Spleen (tissue), 11 donors: ENCODE data around the gene C14orf132. TPM values are rescaled to one million over a fixed set of nuclear protein-coding genes. Genes with fewer than 3 reads are reported as not detected.

ENCODE experiments used
- DNase-seq: peaks from one replicate; pipeline ENCODE4 v3.0.0-alpha.2; 2020
- H3K27ac ChIP-seq, 8 donors: fragments of 200-600 bp; sonication (generic) in 7 of 8; 1 replicate in 4 of 8; 2 replicates in 4 of 8; pipeline versions ENCODE4 v1.5.0 to v1.8.0; 2016 to 2021; ENCODE audit warnings: inconsistent platforms in 4 of 8, mild to moderate bottlenecking in 4 of 8, moderate library complexity in 1 of 8
- H3K27me3 ChIP-seq, 7 donors: fragments of 200-600 bp; sonication (generic) in 6 of 7; replicated peaks in 1 of 7; 1 replicate in 4 of 7; 2 replicates in 3 of 7; pipeline versions ENCODE4 v1.5.0 to v1.8.0; 2016 to 2021; ENCODE audit warnings: inconsistent platforms in 3 of 7, mild to moderate bottlenecking in 1 of 7
- H3K36me3 ChIP-seq, 6 donors: fragments of 200-600 bp; sonication (generic) in 5 of 6; 1 replicate in 4 of 6; 2 replicates in 2 of 6; pipeline versions ENCODE4 v1.5.0 to v1.8.0; 2016 to 2021; ENCODE audit warnings: inconsistent platforms in 2 of 6
- H3K4me1 ChIP-seq, 6 donors: fragments of 200-600 bp; sonication (generic) in 5 of 6; 1 replicate in 3 of 6; 2 replicates in 3 of 6; pipeline versions ENCODE4 v1.5.0 to v1.8.0; 2016 to 2021; ENCODE audit warnings: inconsistent platforms in 3 of 6
- H3K4me3 ChIP-seq, 8 donors: fragments of 200-600 bp; sonication (generic) in 7 of 8; 1 replicate in 4 of 8; 2 replicates in 4 of 8; pipeline versions ENCODE4 v1.5.0 to v1.8.0; 2016 to 2021; ENCODE audit warnings: inconsistent platforms in 4 of 8, mild to moderate bottlenecking in 4 of 8, moderate library complexity in 2 of 8
- H3K9me3 ChIP-seq, 8 donors: fragments of 200-600 bp; sonication (generic) in 7 of 8; 1 replicate in 4 of 8; 2 replicates in 4 of 8; pipeline versions ENCODE4 v1.5.0 to v1.8.0; 2016 to 2021; ENCODE audit warnings: inconsistent platforms in 4 of 8
- CTCF ChIP-seq, 11 experiments: fragments of 200-600 bp in 7 of 11; fragments of 450-650 bp in 4 of 11; sonication (generic) in 4 of 11; IDR thresholded peaks in 8 of 11; conservative IDR thresholded peaks in 3 of 11; 1 replicate in 7 of 11; 2 replicates in 4 of 11; pipeline versions ENCODE4 v1.4.0 to v1.8.0; 2016 to 2021; ENCODE audit warnings: antibody characterized with exemption in 11 of 11, inconsistent platforms in 4 of 11, mild to moderate bottlenecking in 1 of 11
- POLR2A ChIP-seq, 3 donors: fragments of 450-650 bp; IDR thresholded peaks; one replicate each; pipeline ENCODE4 v1.5.1; 2017; ENCODE audit warnings: antibody characterized with exemption in 3 of 3, mild to moderate bottlenecking in 1 of 3
- POLR2AphosphoS5 ChIP-seq, 3 donors: sonication (generic); formaldehyde crosslinking; IDR thresholded peaks; one replicate each; pipeline ENCODE4 v1.5.1; 2017; ENCODE audit warnings: antibody characterized with exemption in 3 of 3
- WGBS, 5 donors: extraction: QIAGEN DNeasy Blood & Tissue Kit in 3 of 5; methylation state at CpG; one replicate each; pipeline versions ENCODE4 v1.1.5 to v1.1.7; 2013 to 2018; 5-methylcytosine and 5-hydroxymethylcytosine counted together
- intact Hi-C: fragments of 100-400 bp; cut with DNase I; formaldehyde crosslinking; loops from one replicate; pipeline ENCODE4 v1.15.0; 2023; ENCODE audit warnings: low total_unique reads
- polyA plus RNA-seq, 3 donors: library from polyadenylated mRNA; stranded (reverse); fragments of 200-250 nt; gene quantifications; one replicate each; pipeline ENCODE4 v1.2.1, GENCODE V29; 2013
- small RNA-seq, 4 donors: library from RNA; depleted of rRNA; stranded (forward); fragments of <200 nt; gene quantifications; one replicate each; pipeline ENCODE3, GENCODE V24; 2016
- total RNA-seq, 7 donors: library from RNA; depleted of rRNA in 3 of 7; stranded (reverse); fragments of >200 nt in 3 of 7; fragmentation: NEBNext Ultra II Directional in 4 of 7; extraction: Animal tissue kit (Norgen Biotek cat#: 25700) in 4 of 7; gene quantifications; one replicate each; pipeline versions ENCODE4 v1.1.0 to v1.2.1, GENCODE V29; 2016 to 2021
- donor health status: healthy with polysubstance abuse.
- donor health status: DM: no; HTN: no; CAD: no; lungs with moderate emphysema.
- donor health status: DM: no; HTN: no; CAD: no.
- donor health status: Bipolar disorder and iron deficiency.
- donor health status: healthy.
- donor health status: DM: no; HTN: no; CAD: no.
- donor health status: DM: yes; HTN: yes; CAD: no.

C14orf132 gene
- total and polyA plus RNA-seq, 10 donors: 1.8 to 16.4 (median 7.8) TPM

GRCh38 chr14:96140952-96141351 is 101.8 kb downstream of the C14orf132 start:
- Histone ChIP-seq H3K4me3 (no peak overlapping the region), H3K9me3 (peaks cover 0 to 44% (median 21%) of the 10 kb centered on the region in 8 donors), H3K27ac (no peak overlapping the region), H3K27me3 (peaks cover 0 to 30% (median 0%) of the 10 kb centered on the region in 7 donors), H3K36me3 (no peaks in the 10 kb centered on the region), H3K4me1 (peaks cover 0 to 1% (median 0%) of the 10 kb centered on the region in 6 donors)
- intact Hi-C loops: no loop called here
- no peak for TF ChIP-seq CTCF (IDR thresholded peaks at IDR 0.05 in 8 of 11, conservative IDR thresholded peaks at IDR 0.05 in 3 of 11)
- no peak for TF ChIP-seq POLR2A (IDR thresholded peaks at IDR 0.05)
- TF ChIP-seq POLR2AphosphoS5 (IDR thresholded peaks at IDR 0.05): no peak
- 59 to 73% (median 61%) methylated on average over 5 of the region's 5 CpGs for WGBS, 5 donors
- DNase-seq: no peak

Small RNA genes within 50 kb of the gene (small RNA-seq; reads per million reads assigned to genes)
- gene AL137190.1: 0 reads per million in 4 donors

Other genes with a start within 250 kb of the C14orf132 start
- gene TUNAR, start 162.5 kb upstream of the C14orf132 start, total RNA-seq: under 1 TPM in 2 of 7 donors, not detected in 5; 0.68 to 0.69 TPM
- gene TUNAR, start 162.5 kb upstream of the C14orf132 start, polyA plus RNA-seq: under 1 TPM; 0.03 to 0.35 (median 0.04) TPM
- under 1 TPM in 4 of 7 donors, not detected in 3; 0.13 to 0.57 (median 0.17) TPM for gene BDKRB2, start 165.5 kb downstream of the C14orf132 start, total RNA-seq
- gene BDKRB2, start 165.5 kb downstream of the C14orf132 start, polyA plus RNA-seq: under 1 TPM; 0.02 to 0.22 (median 0.11) TPM
- gene BDKRB1, start 216.8 kb downstream of the C14orf132 start, total RNA-seq: not detected
- gene BDKRB1, start 216.8 kb downstream of the C14orf132 start, polyA plus RNA-seq: under 1 TPM in 1 of 3 donors, not detected in 2; 0.22 TPM